Adrenal gland (tissue), 12 donors: ENCODE results near the gene EDN2. TPM values are rescaled to one million over a fixed set of nuclear protein-coding genes. Genes with fewer than 3 reads are reported as not detected.

Experiments
- DNase-seq, 7 donors: peaks; one replicate each; pipeline ENCODE4 v3.0.0-alpha.2; 2019 to 2020
- H3K27ac ChIP-seq, 5 donors: fragments of 200-600 bp; sonication (generic) in 4 of 5; 1 replicate in 3 of 5; 2 replicates in 2 of 5; pipeline versions ENCODE4 v1.5.1 to v1.8.0; 2016 to 2020; ENCODE audit warnings: mild to moderate bottlenecking in 1 of 5
- H3K27me3 ChIP-seq: fragments of 200-600 bp; 2 replicates; pipeline ENCODE4 v1.8.0; 2021
- H3K36me3 ChIP-seq, 2 donors: fragments of 200-600 bp; replicated peaks in 1 of 2; 1 replicate in 1 of 2; 2 replicates in 1 of 2; pipeline versions ENCODE4 v1.5.1 to v1.8.0; 2018 to 2022
- H3K4me1 ChIP-seq, 2 donors: fragments of 200-600 bp; replicated peaks in 1 of 2; 1 replicate in 1 of 2; 2 replicates in 1 of 2; pipeline versions ENCODE4 v1.5.1 to v1.8.0; 2018 to 2021
- H3K4me3 ChIP-seq, 4 donors: fragments of 200-600 bp; sonication (generic) in 3 of 4; one replicate each; pipeline ENCODE4 v1.5.1; 2016 to 2018
- H3K9me3 ChIP-seq, 3 donors: fragments of 200-600 bp; sonication (generic) in 1 of 3; replicated peaks in 1 of 3; 1 replicate in 2 of 3; 2 replicates in 1 of 3; pipeline versions ENCODE4 v1.5.1 to v1.8.0; 2016 to 2021
- CTCF ChIP-seq, 6 experiments: fragments of 450-650 bp in 4 of 6; fragments of 200-600 bp in 2 of 6; sonication (generic) in 1 of 6; IDR thresholded peaks; 1 replicate in 5 of 6; 2 replicates in 1 of 6; pipeline versions ENCODE4 v1.5.1 to v1.8.0; 2016 to 2021; ENCODE audit warnings: antibody characterized with exemption in 6 of 6, mild to moderate bottlenecking in 2 of 6, moderate library complexity in 1 of 6
- POLR2A ChIP-seq, 2 donors: fragments of 450-650 bp; IDR thresholded peaks; one replicate each; pipeline ENCODE4 v1.6.1; 2017; ENCODE audit warnings: antibody characterized with exemption in 2 of 2, mild to moderate bottlenecking in 2 of 2, moderate library complexity in 1 of 2
- WGBS, 4 donors: extraction: QIAGEN DNeasy Blood & Tissue Kit in 2 of 4; methylation state at CpG; one replicate each; pipeline versions ENCODE4 v1.1.5 to v1.1.7; 2013 to 2017; 5-methylcytosine and 5-hydroxymethylcytosine counted together
- intact Hi-C, 2 donors: fragments of 100-400 bp; cut with DNase I; formaldehyde crosslinking; loops; one replicate each; pipeline versions ENCODE4 v1.14.1 to v1.15.0; 2022 to 2023
- polyA plus RNA-seq, 3 donors: library from polyadenylated mRNA; stranded (reverse); fragments of 200-250 nt in 2 of 3; fragments of 350-450 nt in 1 of 3; fragmentation: Illumina TruSeq in 1 of 3; extraction: RNeasy Lipid Tissue Mini Kit (QIAGEN cat#74804) in 1 of 3; gene quantifications; one replicate each; pipeline ENCODE4 v1.2.3, GENCODE V29; 2013 to 2014
- total RNA-seq, 9 donors: library from RNA; depleted of rRNA in 4 of 9; stranded (reverse); fragments of >200 nt in 4 of 9; fragments of 120-200 nt in 1 of 9; fragmentation: NEBNext Ultra II Directional in 1 of 9; extraction: Animal tissue kit (Norgen Biotek cat#: 25700) in 1 of 9; gene quantifications; one replicate each; pipeline versions ENCODE4 v1.1.0 to v1.2.4, GENCODE V29; 2013 to 2023
- donor health status: healthy with polysubstance abuse.
- donor health status: Bipolar disorder and iron deficiency.
- donor health status: DM: yes; HTN: yes; CAD: no.
- donor health status: DM: no; HTN: no; CAD: no.
- donor health status: DM: no; HTN: no; CAD: no.
- donor health status: DM: yes; HTN: yes; CAD: no.

The EDN2 gene
- total and polyA plus RNA-seq, 12 donors = 0.07 to 0.39 TPM; not detected in 10

- WGBS, 4 donors = 64 to 78% (median 67%) methylated on average over 6 to 8 of the region's 8 CpGs
- Histone ChIP-seq H3K27ac (no peak overlapping the region), H3K27me3 (no peaks in the 10 kb centered on the region), H3K4me3 (no peak overlapping the region), H3K36me3 (no peaks in the 10 kb centered on the region), H3K9me3 (no peaks in the 10 kb centered on the region), H3K4me1 (peaks cover 0 to 15% of the 10 kb centered on the region in 2 donors)
- DNase-seq = peak in 6 of 7 donors; percentile 21 to 92 (median 52)
- TF ChIP-seq POLR2A (IDR thresholded peaks at IDR 0.05) = no peak
- no peak for TF ChIP-seq CTCF (IDR thresholded peaks at IDR 0.05)
- intact Hi-C loops = no loop called here
Observed at GRCh38 chr1:41455479-41456332, 28.8 kb downstream of the EDN2 start.

GRCh38 chr1:41454406-41454805 is 30.1 kb downstream of the EDN2 start:
- TF ChIP-seq POLR2A (IDR thresholded peaks at IDR 0.05) = no peak
- no peak for TF ChIP-seq CTCF (IDR thresholded peaks at IDR 0.05)
- intact Hi-C loops = no loop called here
- 60 to 82% (median 65%) methylated on average over 6 of the region's 6 CpGs for WGBS, 4 donors
- no peak overlapping the region for H3K27ac ChIP-seq
- H3K4me3 ChIP-seq = no peak overlapping the region
- DNase-seq = no peak
- H3K9me3 ChIP-seq = no peaks in the 10 kb centered on the region
- peaks cover 0 to 15% of the 10 kb centered on the region in 2 donors for H3K4me1 ChIP-seq
- H3K36me3 ChIP-seq = no peaks in the 10 kb centered on the region
- H3K27me3 ChIP-seq = no peaks in the 10 kb centered on the region

GRCh38 chr1:41452704-41453290 is 31.7 kb downstream of the EDN2 start:
- WGBS, 4 donors = 54 to 77% (median 65%) methylated on average over 11 of the region's 11 CpGs
- DNase-seq = peak in 2 of 7 donors; percentile 33 to 49
- Histone ChIP-seq H3K4me3 (no peak overlapping the region), H3K4me1 (peaks cover 0 to 15% of the 10 kb centered on the region in 2 donors), H3K27me3 (no peaks in the 10 kb centered on the region), H3K9me3 (no peaks in the 10 kb centered on the region), H3K36me3 (no peaks in the 10 kb centered on the region), H3K27ac (no peak overlapping the region)
- intact Hi-C loops = no loop called here
- TF ChIP-seq CTCF (IDR thresholded peaks at IDR 0.05) (no peak), POLR2A (IDR thresholded peaks at IDR 0.05) (no peak)

- H3K4me3 ChIP-seq = no peak overlapping the region
- H3K27me3 ChIP-seq = no peaks in the 10 kb centered on the region
- no peaks in the 10 kb centered on the region for H3K9me3 ChIP-seq
- DNase-seq = no peak
- peaks cover 0 to 15% of the 10 kb centered on the region in 2 donors for H3K4me1 ChIP-seq
- no peak overlapping the region for H3K27ac ChIP-seq
- H3K36me3 ChIP-seq = no peaks in the 10 kb centered on the region
- intact Hi-C loops = no loop called here
- 85 to 94% (median 92%) methylated on average over 5 to 9 of the region's 9 CpGs for WGBS, 4 donors
- TF ChIP-seq CTCF (IDR thresholded peaks at IDR 0.05) (no peak), POLR2A (IDR thresholded peaks at IDR 0.05) (no peak)
Observed at GRCh38 chr1:41450747-41451285, 33.7 kb downstream of the EDN2 start.
